Esophagus squamous epithelium (tissue), 5 donors: ENCODE results near the gene CGNL1. TPM values are rescaled to one million over a fixed set of nuclear protein-coding genes. Genes with fewer than 3 reads are reported as not detected.

Experiments used
- DNase-seq: peaks from one replicate; lab custom pipeline; 2025; lab: John Stamatoyannopoulos, UW
- H3K27ac ChIP-seq, 4 donors: fragments of 200-600 bp; sonication (generic); one replicate each; pipeline ENCODE4 v1.5.1; 2016 to 2019; ENCODE audit warnings: mild to moderate bottlenecking in 1 of 4
- H3K27me3 ChIP-seq, 4 donors: fragments of 200-600 bp; sonication (generic); 1 replicate in 3 of 4; 2 replicates in 1 of 4; pipeline versions ENCODE4 v1.5.1 to v1.6.0; 2017 to 2021; ENCODE audit warnings: antibody characterized with exemption in 1 of 4
- H3K36me3 ChIP-seq, 3 donors: fragments of 200-600 bp; sonication (generic); one replicate each; pipeline ENCODE4 v1.5.1; 2016 to 2019
- H3K4me1 ChIP-seq, 3 donors: fragments of 200-600 bp; sonication (generic); one replicate each; pipeline ENCODE4 v1.5.1; 2017 to 2019
- H3K4me3 ChIP-seq, 4 donors: fragments of 200-600 bp; sonication (generic); 1 replicate in 3 of 4; 2 replicates in 1 of 4; pipeline ENCODE4 v1.5.1; 2016 to 2019; ENCODE audit warnings: mild to moderate bottlenecking in 2 of 4, moderate library complexity in 1 of 4
- H3K9me3 ChIP-seq, 3 donors: fragments of 200-600 bp; sonication (generic); one replicate each; pipeline ENCODE4 v1.5.1; 2016 to 2019
- CTCF ChIP-seq, 6 experiments: fragments of 450-650 bp in 4 of 6; fragments of 200-600 bp in 2 of 6; sonication (generic) in 2 of 6; IDR thresholded peaks; one replicate each; pipeline ENCODE4 v1.5.1; 2016 to 2019; ENCODE audit warnings: antibody characterized with exemption in 6 of 6, mild to moderate bottlenecking in 4 of 6, moderate library complexity in 4 of 6
- POLR2A ChIP-seq, 4 donors: fragments of 450-650 bp; IDR thresholded peaks; one replicate each; pipeline ENCODE4 v1.6.1; 2017; ENCODE audit warnings: antibody characterized with exemption in 4 of 4, mild to moderate bottlenecking in 4 of 4, moderate library complexity in 3 of 4
- WGBS, 2 donors: methylation state at CpG; one replicate each; pipeline ENCODE4 v1.1.5; 2018; 5-methylcytosine and 5-hydroxymethylcytosine counted together
- intact Hi-C: fragments of 100-400 bp; cut with DNase I; formaldehyde crosslinking; loops from one replicate; pipeline ENCODE4 v1.15.0; 2022
- total RNA-seq, 4 donors: library from RNA; depleted of rRNA; stranded (reverse); fragments of >200 nt; gene quantifications; one replicate each; pipeline ENCODE4 v1.1.0, GENCODE V29; 2016
- donor health status: DM: yes; HTN: yes; CAD: no.

Gene CGNL1
- total RNA-seq, 4 donors from 2014 or later: 3.8 to 14.7 (median 8.8) TPM

GRCh38 chr15:57567891-57568290 is 191.6 kb downstream of the CGNL1 start:
- TF ChIP-seq CTCF (IDR thresholded peaks at IDR 0.05): no peak
- no peak for TF ChIP-seq POLR2A (IDR thresholded peaks at IDR 0.05)
- Histone ChIP-seq H3K36me3 (no peaks in the 10 kb centered on the region), H3K4me1 (peaks cover 0 to 7% (median 0%) of the 10 kb centered on the region in 3 donors), H3K9me3 (no peaks in the 10 kb centered on the region), H3K4me3 (no peak overlapping the region), H3K27me3 (no peaks in the 10 kb centered on the region), H3K27ac (no peak overlapping the region)
- 85 to 86% methylated on average over 3 of the region's 3 CpGs for WGBS, 2 donors
- intact Hi-C loops: no loop called here
- no peak for DNase-seq

DNA sequence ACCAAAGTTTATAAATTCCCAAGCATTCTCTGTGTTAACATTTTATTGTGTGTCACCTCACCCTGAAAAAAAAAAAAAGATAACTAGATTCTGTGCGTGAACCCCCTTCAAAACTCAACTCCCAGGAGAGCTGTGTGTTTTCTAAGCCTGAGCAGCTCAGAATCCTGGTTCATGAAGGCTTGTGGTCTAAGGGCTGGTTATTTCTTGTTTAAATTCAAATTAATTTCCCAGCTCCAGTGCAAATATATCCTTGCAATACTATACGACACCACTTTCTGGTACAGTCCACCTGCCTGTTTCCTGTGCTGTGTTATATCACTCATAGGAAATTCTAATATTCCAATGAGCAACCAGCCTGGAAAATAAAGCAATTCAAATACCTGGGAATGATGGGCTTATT is 192.0 kb downstream of the CGNL1 start:
- Histone ChIP-seq H3K4me3 (no peak overlapping the region), H3K27me3 (no peaks in the 10 kb centered on the region), H3K9me3 (no peaks in the 10 kb centered on the region), H3K27ac (no peak overlapping the region), H3K36me3 (no peaks in the 10 kb centered on the region), H3K4me1 (peaks cover 0 to 7% (median 0%) of the 10 kb centered on the region in 3 donors)
- DNase-seq: no peak
- 70 to 85% methylated on average over 2 of the region's 2 CpGs for WGBS, 2 donors
- no peak for TF ChIP-seq CTCF (IDR thresholded peaks at IDR 0.05)
- TF ChIP-seq POLR2A (IDR thresholded peaks at IDR 0.05): no peak
- intact Hi-C loops: no loop called here

DNA sequence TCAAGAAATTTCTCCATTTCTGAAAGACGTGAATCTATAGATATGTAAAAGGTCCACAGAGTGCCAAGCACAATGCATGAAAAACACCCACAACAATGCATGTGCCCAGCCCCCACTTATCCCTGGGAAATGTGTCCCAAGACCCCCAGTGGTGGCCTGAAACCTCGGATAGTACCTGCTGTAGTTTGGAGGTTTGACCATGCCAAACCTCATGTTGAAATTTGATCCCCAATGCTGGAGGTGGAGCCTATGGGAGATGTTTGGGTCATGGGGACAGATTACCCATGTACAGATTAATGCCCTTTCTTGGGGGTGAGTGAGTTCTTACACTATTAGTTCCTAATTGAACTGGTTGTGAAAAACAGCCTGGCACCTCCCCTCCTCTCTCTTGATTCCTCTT is 194.0 kb downstream of the CGNL1 start:
- H3K27me3 ChIP-seq: no peaks in the 10 kb centered on the region
- TF ChIP-seq CTCF (IDR thresholded peaks at IDR 0.05): no peak
- TF ChIP-seq POLR2A (IDR thresholded peaks at IDR 0.05): no peak
- H3K9me3 ChIP-seq: no peaks in the 10 kb centered on the region
- 74 to 75% methylated on average over 2 of the region's 2 CpGs for WGBS, 2 donors
- peaks cover 0 to 4% (median 0%) of the 10 kb centered on the region in 3 donors for H3K4me1 ChIP-seq
- intact Hi-C loops: no loop called here
- no peak overlapping the region for H3K4me3 ChIP-seq
- no peaks in the 10 kb centered on the region for H3K36me3 ChIP-seq
- no peak overlapping the region for H3K27ac ChIP-seq
- no peak for DNase-seq

- DNase-seq: no peak
- WGBS, 2 donors: 53 to 61% methylated on average over 2 to 3 of the region's 3 CpGs
- no peak overlapping the region for H3K27ac ChIP-seq
- no peaks in the 10 kb centered on the region for H3K9me3 ChIP-seq
- no peaks in the 10 kb centered on the region for H3K27me3 ChIP-seq
- no peaks in the 10 kb centered on the region for H3K4me1 ChIP-seq
- no peak overlapping the region for H3K4me3 ChIP-seq
- no peaks in the 10 kb centered on the region for H3K36me3 ChIP-seq
- intact Hi-C loops: no loop called here
- TF ChIP-seq POLR2A (IDR thresholded peaks at IDR 0.05) (no peak), CTCF (IDR thresholded peaks at IDR 0.05) (no peak)
Observed at GRCh38 chr15:57570994-57571393, 194.7 kb downstream of the CGNL1 start.

GRCh38 chr15:57571725-57572124 is 195.4 kb downstream of the CGNL1 start:
- WGBS, 2 donors: 88 to 97% methylated on average over 6 to 7 of the region's 7 CpGs
- DNase-seq: no peak
- no peak for TF ChIP-seq POLR2A (IDR thresholded peaks at IDR 0.05)
- no peak for TF ChIP-seq CTCF (IDR thresholded peaks at IDR 0.05)
- intact Hi-C loops: no loop called here
- no peaks in the 10 kb centered on the region for H3K4me1 ChIP-seq
- no peak overlapping the region for H3K27ac ChIP-seq
- no peaks in the 10 kb centered on the region for H3K27me3 ChIP-seq
- no peak overlapping the region for H3K4me3 ChIP-seq
- H3K36me3 ChIP-seq: no peaks in the 10 kb centered on the region
- no peaks in the 10 kb centered on the region for H3K9me3 ChIP-seq
